ENCODE data around the gene EPHA4.
"Not testable (repeated sequence)": the region's sequence is repeated elsewhere in the genome, so short reads cannot be mapped to it uniquely, and the experiment has no call there.

EPHA4 gene

DNA sequence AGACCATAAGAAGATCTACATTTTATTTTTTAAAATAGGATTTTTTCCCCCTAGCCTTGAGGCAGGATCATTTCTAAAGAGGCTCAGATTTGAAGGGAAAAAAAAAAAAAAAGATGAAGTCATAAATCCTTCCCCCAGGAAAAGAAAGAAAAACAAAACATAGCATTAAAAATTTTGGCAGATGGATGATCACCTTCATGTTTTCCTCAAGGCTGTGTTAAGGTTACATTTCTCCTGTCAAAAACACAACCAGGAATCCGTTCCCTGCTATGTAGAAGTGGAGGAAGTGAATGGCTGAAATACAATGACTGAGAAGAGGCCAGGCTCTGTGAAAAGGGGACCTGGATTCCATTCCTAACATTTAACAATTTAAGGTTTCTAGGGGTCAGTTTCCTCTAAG lies 56.2 kb downstream of the EPHA4 start:
- H3K4me3 ChIP-seq (ENCODE audit: severe bottlenecking) = no peak overlapping the region
- peaks cover under 1% of the 10 kb centered on the region for H3K27me3 ChIP-seq (ENCODE audit: insufficient read depth, poor library complexity, severe bottlenecking)
- H3K9me3 ChIP-seq (ENCODE audit: severe bottlenecking) = no peaks in the 10 kb centered on the region
- no peak for DNase-seq (ENCODE audit: low spot score)
- no peaks in the 10 kb centered on the region for H3K36me3 ChIP-seq (ENCODE audit: low read depth)
- ATAC-seq (ENCODE audit: low read depth) = no peak
- no peak overlapping the region for H3K27ac ChIP-seq (ENCODE audit: poor library complexity, severe bottlenecking)
- H3K4me1 ChIP-seq (ENCODE audit: insufficient read depth, poor library complexity, severe bottlenecking) = no peaks in the 10 kb centered on the region
- TF ChIP-seq, protein P1, sequence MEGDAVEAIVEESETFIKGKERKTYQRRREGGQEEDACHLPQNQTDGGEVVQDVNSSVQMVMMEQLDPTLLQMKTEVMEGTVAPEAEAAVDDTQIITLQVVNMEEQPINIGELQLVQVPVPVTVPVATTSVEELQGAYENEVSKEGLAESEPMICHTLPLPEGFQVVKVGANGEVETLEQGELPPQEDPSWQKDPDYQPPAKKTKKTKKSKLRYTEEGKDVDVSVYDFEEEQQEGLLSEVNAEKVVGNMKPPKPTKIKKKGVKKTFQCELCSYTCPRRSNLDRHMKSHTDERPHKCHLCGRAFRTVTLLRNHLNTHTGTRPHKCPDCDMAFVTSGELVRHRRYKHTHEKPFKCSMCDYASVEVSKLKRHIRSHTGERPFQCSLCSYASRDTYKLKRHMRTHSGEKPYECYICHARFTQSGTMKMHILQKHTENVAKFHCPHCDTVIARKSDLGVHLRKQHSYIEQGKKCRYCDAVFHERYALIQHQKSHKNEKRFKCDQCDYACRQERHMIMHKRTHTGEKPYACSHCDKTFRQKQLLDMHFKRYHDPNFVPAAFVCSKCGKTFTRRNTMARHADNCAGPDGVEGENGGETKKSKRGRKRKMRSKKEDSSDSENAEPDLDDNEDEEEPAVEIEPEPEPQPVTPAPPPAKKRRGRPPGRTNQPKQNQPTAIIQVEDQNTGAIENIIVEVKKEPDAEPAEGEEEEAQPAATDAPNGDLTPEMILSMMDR (IDR thresholded peaks at IDR 0.05; ENCODE audit: poor library complexity, severe bottlenecking) = no peak

DNA sequence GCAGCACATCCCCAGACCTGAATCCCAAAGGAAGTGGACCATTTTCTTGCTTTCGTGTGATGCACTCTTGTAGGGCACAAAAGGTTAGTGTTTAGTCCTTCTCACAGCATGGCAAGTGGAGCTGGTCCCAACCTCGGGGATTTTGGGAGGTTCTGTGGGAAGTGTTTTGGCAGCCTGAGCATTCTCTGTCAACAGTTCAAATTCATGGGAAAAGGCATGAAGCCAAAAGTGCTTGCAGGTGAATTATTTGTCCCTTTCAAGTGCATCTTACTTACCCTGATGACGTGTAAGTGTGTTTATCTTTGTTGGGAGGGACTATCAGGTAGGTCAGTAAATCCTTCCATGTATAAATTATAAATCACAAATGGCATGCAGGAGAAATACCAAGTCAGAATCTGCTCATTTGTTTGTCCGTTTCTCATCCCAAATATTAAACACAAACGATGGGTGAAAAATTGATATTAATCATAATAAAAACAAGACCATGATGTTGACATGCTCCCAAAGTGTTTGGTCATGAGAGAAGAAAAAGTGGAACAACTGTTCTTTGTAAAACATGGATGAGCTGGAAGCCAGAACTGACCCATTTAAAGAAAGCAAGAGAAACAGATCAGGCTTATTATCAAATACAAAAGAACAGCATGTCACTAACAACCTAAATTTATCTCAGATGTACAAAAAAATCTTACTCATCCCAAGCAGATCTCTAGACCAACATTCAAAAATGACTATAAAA lies 57.6 kb downstream of the EPHA4 start:
- Histone ChIP-seq H3K27me3 (ENCODE audit: insufficient read depth, poor library complexity, severe bottlenecking) (peaks cover 3% of the 10 kb centered on the region), H3K36me3 (ENCODE audit: low read depth) (no peaks in the 10 kb centered on the region), H3K4me1 (ENCODE audit: insufficient read depth, poor library complexity, severe bottlenecking) (no peaks in the 10 kb centered on the region), H3K9me3 (ENCODE audit: severe bottlenecking) (no peaks in the 10 kb centered on the region), H3K27ac (ENCODE audit: poor library complexity, severe bottlenecking) (no peak overlapping the region), H3K4me3 (ENCODE audit: severe bottlenecking) (no peak overlapping the region)
- no peak for ATAC-seq (ENCODE audit: low read depth)
- DNase-seq (ENCODE audit: low spot score) = no peak
- TF ChIP-seq, protein P1 (IDR thresholded peaks at IDR 0.05; ENCODE audit: poor library complexity, severe bottlenecking) = no peak

DNA sequence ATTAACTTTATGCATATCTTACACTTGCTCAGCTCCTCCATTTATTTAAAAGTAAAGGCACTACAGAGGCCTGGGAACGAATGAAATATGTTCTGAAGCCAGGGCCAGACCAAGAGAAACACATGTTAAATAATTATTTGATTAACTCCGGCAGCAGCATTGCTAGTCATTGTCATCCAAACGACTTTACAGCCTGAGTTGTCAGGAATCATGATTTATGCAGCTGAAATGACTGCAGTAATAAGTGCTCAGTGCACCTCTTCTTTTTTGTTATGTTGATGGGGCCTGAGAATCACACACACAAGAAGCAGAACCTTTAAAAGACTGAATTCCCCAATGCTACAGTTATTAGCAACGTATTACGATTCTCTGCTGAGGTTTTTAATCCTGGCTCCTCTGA lies 58.9 kb downstream of the EPHA4 start:
- TF ChIP-seq, protein P1 (IDR thresholded peaks at IDR 0.05; ENCODE audit: poor library complexity, severe bottlenecking) = no peak
- no peak for ATAC-seq (ENCODE audit: low read depth)

DNA sequence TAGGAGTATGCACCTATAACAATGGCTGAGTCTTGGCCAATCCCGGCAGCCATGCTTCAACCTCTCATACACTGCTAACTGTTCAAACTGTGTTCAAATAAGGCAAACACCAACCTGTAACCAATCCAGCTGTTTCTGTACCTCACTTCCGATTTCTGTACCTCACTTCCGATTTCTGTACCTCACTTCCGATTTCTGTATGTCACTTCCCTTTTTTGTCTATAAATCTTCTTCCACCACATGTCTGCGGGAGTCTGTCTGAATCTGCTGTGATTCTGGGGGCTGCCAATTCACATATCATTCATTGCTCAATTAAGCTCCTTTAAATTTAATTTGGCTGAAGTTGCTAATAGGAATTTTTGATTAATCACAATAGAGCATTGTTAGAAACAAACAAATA lies 60.8 kb downstream of the EPHA4 start:
- DNase-seq (ENCODE audit: low spot score) = not testable (repeated sequence)

More for the DNA sequence above, 58.9 kb downstream of the EPHA4 start:
- H3K4me1 ChIP-seq (ENCODE audit: insufficient read depth, poor library complexity, severe bottlenecking) = no peaks in the 10 kb centered on the region
- peaks cover 3% of the 10 kb centered on the region for H3K27me3 ChIP-seq (ENCODE audit: insufficient read depth, poor library complexity, severe bottlenecking)
- DNase-seq (ENCODE audit: low spot score) = no peak
- no peaks in the 10 kb centered on the region for H3K36me3 ChIP-seq (ENCODE audit: low read depth)
- H3K27ac ChIP-seq (ENCODE audit: poor library complexity, severe bottlenecking) = no peak overlapping the region
- no peaks in the 10 kb centered on the region for H3K9me3 ChIP-seq (ENCODE audit: severe bottlenecking)
- no peak overlapping the region for H3K4me3 ChIP-seq (ENCODE audit: severe bottlenecking)

DNA sequence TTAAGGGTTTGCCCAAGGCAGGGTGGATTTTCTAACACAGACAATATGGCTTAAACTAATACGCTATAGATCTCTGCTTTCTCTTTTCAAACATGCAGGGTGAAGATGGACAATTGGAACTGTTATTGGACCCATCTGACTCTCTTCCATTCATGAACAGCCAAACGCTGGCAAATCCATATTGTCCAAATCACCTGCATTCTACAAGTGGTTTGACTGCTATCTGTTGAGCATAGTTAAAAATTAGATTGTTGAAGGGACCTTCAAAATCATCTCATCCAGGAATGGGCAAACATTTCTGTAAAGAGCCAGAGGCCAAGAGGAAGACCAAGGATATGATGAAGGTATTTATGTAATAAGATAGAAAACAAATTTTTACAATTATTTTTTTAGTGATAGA lies 65.6 kb downstream of the EPHA4 start:
- TF ChIP-seq, protein P1 (IDR thresholded peaks at IDR 0.05; ENCODE audit: poor library complexity, severe bottlenecking) = no peak
- Histone ChIP-seq H3K9me3 (ENCODE audit: severe bottlenecking) (no peaks in the 10 kb centered on the region), H3K27me3 (ENCODE audit: insufficient read depth, poor library complexity, severe bottlenecking) (peaks cover 3% of the 10 kb centered on the region), H3K36me3 (ENCODE audit: low read depth) (no peaks in the 10 kb centered on the region), H3K4me3 (ENCODE audit: severe bottlenecking) (no peak overlapping the region), H3K27ac (ENCODE audit: poor library complexity, severe bottlenecking) (no peak overlapping the region), H3K4me1 (ENCODE audit: insufficient read depth, poor library complexity, severe bottlenecking) (no peaks in the 10 kb centered on the region)
- ATAC-seq (ENCODE audit: low read depth) (no peak), DNase-seq (ENCODE audit: low spot score) (no peak)

More for the DNA sequence above, 60.8 kb downstream of the EPHA4 start:
- H3K4me3 ChIP-seq (ENCODE audit: severe bottlenecking); H3K27ac ChIP-seq (ENCODE audit: poor library complexity, severe bottlenecking); H3K4me1 ChIP-seq (ENCODE audit: insufficient read depth, poor library complexity, severe bottlenecking); H3K9me3 ChIP-seq (ENCODE audit: severe bottlenecking); ATAC-seq (ENCODE audit: low read depth); H3K27me3 ChIP-seq (ENCODE audit: insufficient read depth, poor library complexity, severe bottlenecking); H3K36me3 ChIP-seq (ENCODE audit: low read depth): not testable (repeated sequence)

Data from RWPE2 (cell line).